NB4 (cell line): ENCODE results near the gene TMEM184B.

Experiments used
- CTCF ChIP-seq: IDR thresholded peaks from one replicate; pipeline ENCODE4 v1.5.1; 2012; ENCODE audit warnings: low read depth, low read length
- MAX ChIP-seq: IDR thresholded peaks from 2 replicates; pipeline ENCODE4 v1.6.1; 2011; ENCODE audit warnings: low read depth, low read length
- POLR2A ChIP-seq: IDR thresholded peaks from 2 replicates; pipeline ENCODE4 v1.6.1; 2011; ENCODE audit warnings: mild to moderate bottlenecking; ENCODE audit not compliant: insufficient read length; ENCODE audit errors: extremely low read depth

GRCh38 chr22:38174626-38175025 lies 98.2 kb downstream of the TMEM184B start:
- no peak for TF ChIP-seq CTCF
- no peak for TF ChIP-seq POLR2A
- TF ChIP-seq MAX, result no peak
